Hematopoietic multipotent progenitor cell treated with erythropoietin and hydrocortisone succinate and interleukin-3 and kit ligand, for 15 days (in vitro differentiated cells): ENCODE data around the gene NTRK2.
"Not testable (repeated sequence)": the region's sequence is repeated elsewhere in the genome, so short reads cannot be mapped to it uniquely, and the experiment has no call there.

Source experiments
- DNase-seq: peaks from one replicate; pipeline ENCODE4 v3.0.0-alpha.2; 2015; ENCODE audit warnings: low spot score

Gene NTRK2

GRCh38 chr9:84893419-84894128 lies 224.0 kb downstream of the NTRK2 start:
- DNase-seq = no peak

DNA sequence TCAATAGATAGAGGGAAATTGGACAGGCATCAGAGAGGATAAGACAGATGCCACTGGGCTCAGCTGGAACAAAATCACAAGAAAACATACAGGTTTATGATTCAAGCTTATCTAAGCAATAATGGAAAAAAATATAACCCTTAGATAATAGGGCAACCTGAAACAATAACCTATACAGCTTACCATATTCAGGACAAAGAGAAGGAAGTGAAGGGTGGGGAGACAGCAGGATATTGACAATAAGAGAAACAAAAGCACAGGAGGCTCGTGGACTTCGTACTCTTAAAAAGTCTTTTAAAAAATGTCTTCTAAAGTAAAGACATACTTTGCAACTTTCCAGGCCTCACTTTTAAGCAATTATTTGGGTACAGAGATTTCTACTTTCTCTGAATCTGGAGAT lies 225.3 kb downstream of the NTRK2 start:
- no peak for DNase-seq

DNA sequence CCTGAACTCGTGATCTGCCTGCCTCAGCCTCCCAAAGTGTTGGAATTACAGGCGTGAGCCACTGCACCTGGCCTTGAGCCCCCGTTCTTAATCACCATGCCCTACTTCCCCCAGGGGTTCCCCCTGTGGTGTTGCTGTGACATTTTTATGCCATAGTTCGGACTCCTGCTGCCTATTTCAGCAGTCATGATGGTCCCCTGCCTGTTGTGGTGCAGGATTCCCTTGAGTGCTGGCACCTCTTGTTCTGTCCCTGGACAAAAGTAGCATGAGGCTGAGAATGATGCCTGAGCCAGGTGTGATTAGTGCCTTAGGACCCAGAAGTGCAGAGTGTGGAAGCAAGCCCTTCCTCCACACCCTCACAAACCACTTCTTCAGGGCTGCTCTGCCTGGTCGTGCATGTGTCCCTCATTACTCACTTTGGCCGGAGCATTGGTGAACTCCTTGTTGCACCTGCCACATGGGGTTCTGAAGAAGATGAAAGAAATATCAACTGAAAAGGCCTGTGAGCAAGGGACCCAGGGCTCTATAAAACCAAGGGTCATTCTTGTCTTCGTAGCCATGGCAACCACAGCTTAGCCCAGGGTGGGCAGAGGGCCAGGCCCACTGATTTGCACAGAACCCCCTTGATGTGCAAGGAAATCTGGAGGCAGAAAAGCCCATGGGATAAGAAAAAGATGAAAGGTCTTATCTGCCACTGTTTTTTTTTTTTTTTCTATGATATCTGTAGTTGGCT lies 228.0 kb downstream of the NTRK2 start:
- no peak for DNase-seq

DNA sequence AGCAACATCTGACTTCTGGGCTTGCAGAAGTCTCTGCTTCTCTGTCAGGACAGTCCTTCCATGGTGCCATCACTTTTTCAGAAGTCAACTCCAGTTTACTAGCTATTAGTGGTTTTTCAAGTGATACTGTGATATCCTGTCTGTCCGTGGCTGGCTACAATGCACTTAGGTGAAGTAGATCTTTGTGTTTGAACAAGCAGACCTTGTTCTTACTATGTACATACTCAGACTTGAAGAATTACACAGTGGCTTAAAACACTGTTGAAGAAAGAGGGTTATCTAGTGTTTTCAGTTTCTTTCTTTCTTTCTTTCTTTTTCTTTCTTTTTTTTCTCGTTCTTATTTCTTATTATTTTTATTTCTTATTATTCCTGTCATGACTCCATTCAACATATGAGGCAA lies 228.7 kb downstream of the NTRK2 start:
- DNase-seq = no peak

DNA sequence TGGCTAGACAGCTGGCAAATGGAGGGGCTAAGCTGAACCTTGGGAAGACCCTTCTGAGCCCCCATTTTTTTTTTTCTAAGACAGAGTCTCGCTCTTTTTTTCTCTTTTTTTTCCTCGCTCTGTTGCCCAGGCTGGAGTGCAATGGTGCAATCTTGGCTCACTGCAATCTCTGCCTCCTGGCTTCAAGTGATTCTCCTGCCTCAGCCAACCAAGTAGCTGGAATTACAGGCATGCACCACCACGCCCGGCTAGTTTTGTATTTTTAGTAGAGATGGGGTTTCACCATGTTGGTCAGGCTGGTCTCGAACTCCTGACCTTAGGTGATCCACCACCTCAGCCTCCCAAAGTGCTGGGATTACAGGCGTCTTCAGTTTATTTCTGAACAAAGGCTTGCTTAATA lies 229.1 kb downstream of the NTRK2 start:
- DNase-seq = not testable (repeated sequence)

DNA sequence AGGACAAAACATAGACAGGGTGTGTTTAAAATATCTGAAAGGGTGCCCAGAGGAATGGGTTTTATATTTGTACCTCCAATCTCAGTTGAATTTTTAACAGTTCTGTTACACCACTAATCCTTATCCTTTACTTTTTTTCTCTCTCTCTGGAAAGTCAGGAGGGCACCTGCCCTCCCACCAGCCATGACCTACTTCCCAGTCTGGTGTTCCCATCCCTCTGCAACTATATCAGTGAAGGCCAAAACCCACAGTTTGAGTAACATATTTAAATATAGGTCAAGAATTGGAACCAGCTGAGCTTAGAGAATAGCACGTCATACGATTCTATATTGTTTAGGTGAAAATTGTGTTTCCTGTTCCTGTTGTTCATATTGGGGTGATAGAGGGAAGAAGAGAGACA lies 229.8 kb downstream of the NTRK2 start:
- no peak for DNase-seq

GRCh38 chr9:84900421-84900820 lies 230.9 kb downstream of the NTRK2 start:
- no peak for DNase-seq

DNA sequence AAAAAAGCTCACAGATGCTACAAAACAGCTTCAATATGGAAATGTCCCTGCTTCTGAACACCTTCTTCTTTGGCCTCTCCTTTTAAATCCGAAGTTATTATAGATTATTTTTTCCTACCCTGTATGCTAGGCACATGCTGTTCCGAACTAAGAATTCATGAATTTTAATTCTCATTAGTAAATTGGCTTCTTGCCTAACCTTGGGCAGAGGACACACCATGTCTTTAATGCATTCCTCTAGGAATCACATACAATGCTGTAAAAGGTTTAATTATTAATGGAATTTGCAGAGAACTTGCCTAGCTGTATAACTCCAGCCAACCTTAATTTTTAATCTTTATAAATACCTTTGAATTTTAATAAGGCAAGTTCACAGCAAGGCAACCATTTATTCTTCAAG lies 234.4 kb downstream of the NTRK2 start:
- DNase-seq = no peak

DNA sequence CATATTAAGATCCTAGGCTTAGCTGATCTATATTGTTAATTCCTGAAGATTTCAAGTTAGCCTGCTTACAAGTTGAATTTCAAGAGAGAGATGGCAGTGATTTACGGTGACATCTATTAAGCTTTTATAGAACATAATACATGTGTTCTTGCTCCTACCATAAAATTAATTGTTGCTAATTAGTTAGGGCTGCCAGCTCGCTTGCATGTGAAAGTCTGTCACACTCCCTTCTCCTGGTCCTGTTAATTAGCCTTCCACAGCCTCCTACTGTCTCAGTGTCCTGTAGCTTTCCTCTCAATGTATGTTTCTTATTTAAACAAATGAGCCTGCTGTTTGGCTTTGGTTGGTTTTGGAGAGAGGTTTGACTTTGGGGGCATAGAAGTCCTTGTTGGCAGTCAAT lies 247.2 kb downstream of the NTRK2 start:
- no peak for DNase-seq

- no peak for DNase-seq
Observed at GRCh38 chr9:84917366-84918070, 248.0 kb downstream of the NTRK2 start.

DNA sequence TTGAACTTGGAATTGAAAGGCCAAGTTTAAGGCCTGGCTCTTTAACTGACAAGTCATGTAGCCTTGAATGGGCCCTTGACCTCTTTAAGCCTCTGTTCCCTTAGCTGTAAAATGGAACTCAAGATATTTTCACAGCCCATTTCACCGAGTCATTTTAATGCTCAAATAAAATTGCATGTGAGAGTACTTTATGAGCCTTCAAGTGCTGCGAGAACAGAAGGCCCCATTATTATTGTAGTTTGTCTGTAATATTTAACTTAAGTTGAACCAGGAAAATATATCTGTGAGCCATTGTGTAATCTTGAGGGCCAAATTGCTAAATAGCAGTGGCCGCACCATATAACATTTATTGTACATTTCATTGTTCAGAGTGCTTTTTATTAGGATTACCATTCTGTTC lies 249.9 kb downstream of the NTRK2 start:
- no peak for DNase-seq

- no peak for DNase-seq
Observed at GRCh38 chr9:84921175-84921574, 251.6 kb downstream of the NTRK2 start.

- DNase-seq = no peak
Observed at GRCh38 chr9:84922051-84922450, 252.5 kb downstream of the NTRK2 start.

DNA sequence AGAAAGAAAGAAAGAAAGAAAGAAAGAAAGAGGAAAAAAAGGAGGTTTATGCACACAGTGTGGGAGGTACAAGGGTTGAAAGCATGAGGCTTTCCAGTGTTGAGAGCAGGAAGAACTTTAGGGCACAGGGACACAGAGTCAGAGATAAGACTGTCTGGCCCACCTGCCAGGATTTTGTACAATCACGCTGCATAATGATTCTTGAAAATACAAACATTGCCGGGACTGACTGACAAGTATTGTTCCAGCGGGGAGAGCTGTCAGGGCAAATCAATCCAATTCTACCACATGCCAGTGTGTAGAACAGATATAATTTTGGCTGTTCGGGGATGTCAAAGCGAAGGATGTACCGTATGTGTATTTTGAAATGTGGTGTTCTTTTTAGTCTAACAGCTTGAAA lies 254.7 kb downstream of the NTRK2 start:
- DNase-seq = no peak

- no peak for DNase-seq
Observed at GRCh38 chr9:84925225-84925872, 255.8 kb downstream of the NTRK2 start.

DNA sequence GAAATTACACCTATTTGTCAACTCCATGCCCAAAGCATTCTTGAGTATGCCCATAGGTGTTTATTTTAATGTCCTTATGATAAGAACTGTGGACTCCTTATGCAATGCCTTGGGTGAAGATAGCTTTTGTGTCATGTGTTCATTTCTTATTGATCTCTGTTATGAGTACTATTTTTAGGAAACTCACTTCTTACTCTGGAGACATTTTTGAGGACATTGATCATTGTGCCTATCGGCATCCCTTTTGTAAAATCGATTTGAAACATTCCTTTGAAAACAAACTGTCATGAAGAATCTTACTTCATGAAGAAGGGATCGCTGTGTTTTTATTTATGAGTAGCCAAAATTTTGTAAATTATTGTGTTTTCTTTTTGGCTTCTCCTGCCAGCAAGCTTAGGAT lies 257.3 kb downstream of the NTRK2 start:
- DNase-seq = no peak

GRCh38 chr9:84928419-84928818 lies 258.9 kb downstream of the NTRK2 start:
- DNase-seq = no peak

GRCh38 chr9:84929068-84929467 lies 259.5 kb downstream of the NTRK2 start:
- no peak for DNase-seq

GRCh38 chr9:84932915-84933527 lies 263.5 kb downstream of the NTRK2 start:
- no peak for DNase-seq

DNA sequence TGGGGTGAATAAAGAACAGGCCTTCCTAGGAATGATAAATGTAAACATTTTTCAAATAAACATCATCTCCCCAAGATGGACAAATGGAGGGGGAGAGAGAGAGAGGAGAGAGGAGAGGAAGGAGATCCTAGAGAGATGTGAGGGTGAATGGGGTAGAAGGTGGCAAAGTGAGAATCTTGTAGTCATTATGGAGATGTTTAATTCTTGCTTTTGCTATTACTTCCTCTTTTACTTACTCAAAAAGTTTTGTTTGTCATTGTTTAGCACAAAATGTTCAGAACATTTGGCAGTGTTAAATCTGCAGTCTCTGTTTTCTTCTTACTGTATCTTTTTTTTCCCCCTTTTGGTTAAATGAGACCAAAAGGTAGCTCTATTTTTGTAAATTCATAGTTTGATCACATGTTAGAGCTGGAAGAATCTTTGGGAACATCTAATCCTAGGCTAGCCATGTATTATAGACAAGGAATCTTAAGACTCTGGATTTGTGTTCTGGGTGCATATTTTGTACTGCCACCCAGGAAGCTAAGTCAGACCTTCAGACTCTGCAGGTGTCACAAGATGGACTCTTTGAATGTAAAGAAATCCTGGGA lies 266.1 kb downstream of the NTRK2 start:
- DNase-seq = no peak

DNA sequence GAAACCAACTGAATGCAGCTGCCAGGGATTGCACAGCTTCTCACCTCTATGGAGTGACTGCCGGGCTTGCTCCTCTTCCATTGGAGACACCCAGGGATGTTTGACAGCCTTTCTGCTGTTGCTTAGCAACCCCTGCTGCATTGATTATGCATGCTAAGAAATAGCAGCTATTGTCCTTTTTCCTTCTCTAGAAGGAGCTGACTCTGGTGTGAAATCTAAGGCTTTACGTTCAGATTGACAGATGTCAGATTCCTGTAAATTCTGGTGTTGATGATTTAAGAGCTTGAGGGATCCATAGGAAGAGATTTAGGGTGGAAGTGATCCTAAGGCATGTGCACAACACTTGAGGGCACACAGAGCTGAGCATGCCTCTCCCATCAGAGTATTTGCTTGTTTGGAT lies 267.7 kb downstream of the NTRK2 start:
- DNase-seq = no peak

DNA sequence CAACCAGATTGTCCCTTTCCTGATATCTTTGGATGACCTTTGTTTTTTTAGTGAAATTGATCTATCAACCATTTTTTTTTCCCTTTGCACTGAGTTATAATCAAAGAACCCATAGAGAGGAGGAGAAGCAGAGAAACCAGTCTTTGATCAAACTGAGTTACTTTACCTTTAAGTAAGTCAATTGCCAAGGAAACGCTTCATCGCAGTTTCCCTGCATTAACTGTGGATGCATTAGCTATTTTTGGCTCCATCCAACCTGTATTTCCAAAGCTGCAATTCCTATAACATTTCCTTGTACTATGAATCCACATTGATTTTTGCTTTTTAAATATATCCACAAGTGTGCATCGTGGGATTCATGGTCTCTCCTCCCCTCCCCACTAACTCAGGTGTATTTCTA lies 268.1 kb downstream of the NTRK2 start:
- DNase-seq = no peak
